ENCODE data around the gene SLC7A5. TPM values are rescaled to one million over a fixed set of nuclear protein-coding genes. Genes with fewer than 3 reads are reported as not detected.

SLC7A5 gene
- polyA plus RNA-seq, 1 experiment, result 17.9 TPM

DNA sequence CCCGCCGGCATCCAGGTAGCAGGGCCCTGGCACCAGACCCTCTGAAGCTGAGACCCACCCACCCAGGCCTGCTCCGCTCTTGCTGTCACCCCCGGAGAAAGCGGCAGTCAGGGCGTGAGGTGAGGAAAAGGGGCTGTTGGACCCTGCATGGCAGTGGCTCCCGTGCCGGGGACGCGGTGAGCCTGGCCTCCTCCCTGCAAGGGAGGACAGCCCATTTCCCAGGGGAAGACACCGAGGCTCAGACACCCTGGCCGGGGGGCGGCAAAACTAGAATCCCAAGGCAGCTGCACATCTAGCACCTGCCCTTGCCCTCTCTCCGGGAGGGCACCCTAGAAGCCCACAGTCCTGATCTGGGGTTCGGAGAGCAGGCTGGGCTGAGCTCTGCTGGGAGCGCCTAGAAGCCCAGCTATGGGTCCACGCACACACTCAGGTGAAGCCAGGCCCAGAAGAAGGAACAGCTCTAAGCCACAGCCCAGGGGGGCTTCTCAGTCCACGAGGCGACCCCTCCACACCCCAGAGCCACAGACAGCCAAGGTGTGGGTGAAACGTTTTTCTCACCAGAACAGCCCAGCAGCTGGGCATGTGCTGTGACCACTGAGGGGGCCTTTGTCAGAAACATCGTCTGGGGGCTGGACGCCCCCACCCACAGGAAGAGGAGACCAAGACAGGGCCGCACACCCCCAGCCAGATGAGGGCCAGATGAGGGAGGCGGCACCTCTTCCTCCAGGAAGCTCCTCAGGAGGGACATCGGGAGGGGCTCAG, 22.4 kb downstream of the SLC7A5 start:
- no peaks in the 10 kb centered on the region for H3K9me3 ChIP-seq (ENCODE audit: control insufficient read depth, insufficient read depth, low read length)
- H3K4me3 ChIP-seq (ENCODE audit: low read depth, low read length), result no peak overlapping the region
- no peaks in the 10 kb centered on the region for H3K27me3 ChIP-seq (ENCODE audit: control insufficient read depth, insufficient read depth, low read length)
- ChIA-PET CTCF (interaction anchor here (0.9 to 2.7 kb wide), 5 partner anchors 25 to 77 kb away, joined by 3 to 12 read pairs (median 4); no protein-coding TSS in a partner anchor), POLR2A (no interaction called here)
- DNase-seq (ENCODE audit: low read depth, low spot score), result no peak
- TF ChIP-seq, protein P1, sequence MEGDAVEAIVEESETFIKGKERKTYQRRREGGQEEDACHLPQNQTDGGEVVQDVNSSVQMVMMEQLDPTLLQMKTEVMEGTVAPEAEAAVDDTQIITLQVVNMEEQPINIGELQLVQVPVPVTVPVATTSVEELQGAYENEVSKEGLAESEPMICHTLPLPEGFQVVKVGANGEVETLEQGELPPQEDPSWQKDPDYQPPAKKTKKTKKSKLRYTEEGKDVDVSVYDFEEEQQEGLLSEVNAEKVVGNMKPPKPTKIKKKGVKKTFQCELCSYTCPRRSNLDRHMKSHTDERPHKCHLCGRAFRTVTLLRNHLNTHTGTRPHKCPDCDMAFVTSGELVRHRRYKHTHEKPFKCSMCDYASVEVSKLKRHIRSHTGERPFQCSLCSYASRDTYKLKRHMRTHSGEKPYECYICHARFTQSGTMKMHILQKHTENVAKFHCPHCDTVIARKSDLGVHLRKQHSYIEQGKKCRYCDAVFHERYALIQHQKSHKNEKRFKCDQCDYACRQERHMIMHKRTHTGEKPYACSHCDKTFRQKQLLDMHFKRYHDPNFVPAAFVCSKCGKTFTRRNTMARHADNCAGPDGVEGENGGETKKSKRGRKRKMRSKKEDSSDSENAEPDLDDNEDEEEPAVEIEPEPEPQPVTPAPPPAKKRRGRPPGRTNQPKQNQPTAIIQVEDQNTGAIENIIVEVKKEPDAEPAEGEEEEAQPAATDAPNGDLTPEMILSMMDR (IDR thresholded peaks at IDR 0.05; ENCODE audit: low read depth, low read length), result no peak
- no peak overlapping the region for H3K27ac ChIP-seq (ENCODE audit: low read depth, low read length)

DNA sequence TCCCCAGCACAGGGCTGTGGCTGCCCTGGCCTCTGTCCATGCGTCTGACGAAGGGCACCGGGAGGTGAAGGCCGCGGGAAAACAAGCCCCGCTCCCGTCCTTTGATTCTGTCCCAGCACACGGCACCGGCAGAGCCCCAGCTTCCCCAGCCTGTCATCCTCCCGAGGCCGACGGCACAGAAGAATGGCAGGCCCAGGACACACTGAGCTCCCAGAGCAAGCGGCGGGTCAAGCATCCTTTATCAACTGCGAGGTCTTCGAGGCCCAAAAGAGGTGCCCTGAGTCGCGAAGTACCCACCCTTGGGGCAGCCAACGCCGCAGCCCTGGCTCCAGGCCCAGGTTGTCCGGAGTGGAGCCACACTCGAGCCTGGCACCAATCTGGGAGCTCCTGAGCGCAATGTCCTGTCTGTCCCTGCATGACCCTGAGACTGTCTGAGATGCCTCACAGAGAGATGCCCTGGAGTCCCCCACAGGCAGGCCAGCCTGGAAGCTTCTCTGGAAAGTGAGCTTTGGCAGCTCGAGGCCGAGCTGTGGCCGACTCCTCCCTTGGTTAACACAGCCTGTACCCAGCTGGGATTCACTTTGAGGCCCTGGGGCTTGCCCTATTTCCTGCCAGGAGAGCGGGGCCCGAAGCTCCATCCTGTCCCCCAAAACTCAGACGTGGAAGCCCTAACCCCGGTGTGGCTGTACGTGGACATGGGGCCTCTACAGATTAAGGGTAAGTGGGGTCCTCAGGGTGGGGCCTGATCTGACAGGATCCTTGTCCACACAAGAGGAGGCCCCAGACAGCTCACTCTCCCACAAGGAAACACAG, 23.3 kb downstream of the SLC7A5 start:
- no peaks in the 10 kb centered on the region for H3K27me3 ChIP-seq (ENCODE audit: control insufficient read depth, insufficient read depth, low read length)
- CTCF ChIA-PET, result interaction anchor here (1.1 to 2.7 kb wide), 2 partner anchors 25 to 66 kb away, joined by 5 to 12 read pairs; no protein-coding TSS in a partner anchor
- no peaks in the 10 kb centered on the region for H3K9me3 ChIP-seq (ENCODE audit: control insufficient read depth, insufficient read depth, low read length)
- TF ChIP-seq, protein P1 (IDR thresholded peaks at IDR 0.05; ENCODE audit: low read depth, low read length), result no peak
- H3K27ac ChIP-seq (ENCODE audit: low read depth, low read length), result no peak overlapping the region
- POLR2A ChIA-PET, result interaction anchor here (0.5 to 0.6 kb wide), 2 partner anchors 23 to 724 kb away, joined by 3 read pairs; partner anchors contain the start of gene ZC3H18
- no peak for DNase-seq (ENCODE audit: low read depth, low spot score)
- H3K4me3 ChIP-seq (ENCODE audit: low read depth, low read length), result no peak overlapping the region

DNA sequence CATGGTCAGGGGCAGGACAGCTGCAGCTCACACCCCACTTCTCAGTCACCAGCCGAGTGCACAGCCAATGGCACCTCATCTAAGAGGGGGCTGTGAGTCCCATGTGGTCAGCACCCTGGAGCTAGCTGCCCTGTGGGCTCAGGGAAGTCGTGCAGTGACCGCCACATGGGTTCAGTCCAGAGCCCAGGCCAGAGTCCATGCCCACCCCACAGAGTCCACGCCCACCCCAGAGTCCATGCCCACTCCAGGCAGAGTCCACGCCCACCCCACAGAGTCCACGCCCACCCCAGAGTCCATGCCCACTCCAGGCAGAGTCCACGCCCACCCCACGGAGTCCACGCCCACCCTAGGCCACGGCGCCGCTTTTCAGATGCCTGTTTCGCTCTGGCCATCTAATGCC, 24.1 kb downstream of the SLC7A5 start:
- DNase-seq (ENCODE audit: low read depth, low spot score), result no peak
- Histone ChIP-seq H3K27me3 (ENCODE audit: control insufficient read depth, insufficient read depth, low read length) (no peaks in the 10 kb centered on the region), H3K9me3 (ENCODE audit: control insufficient read depth, insufficient read depth, low read length) (no peaks in the 10 kb centered on the region), H3K4me3 (ENCODE audit: low read depth, low read length) (no peak overlapping the region), H3K27ac (ENCODE audit: low read depth, low read length) (peak overlapping the region; percentile 21)
- ChIA-PET POLR2A (interaction anchor here (0.5 to 0.6 kb wide), 2 partner anchors 23 to 725 kb away, joined by 3 read pairs; partner anchors contain the start of gene ZC3H18), CTCF (interaction anchor here (2.7 kb wide), 1 partner anchor 66 kb away, joined by 12 read pairs; no protein-coding TSS in a partner anchor)
- TF ChIP-seq, protein P1 (IDR thresholded peaks at IDR 0.05; ENCODE audit: low read depth, low read length), result no peak

DNA sequence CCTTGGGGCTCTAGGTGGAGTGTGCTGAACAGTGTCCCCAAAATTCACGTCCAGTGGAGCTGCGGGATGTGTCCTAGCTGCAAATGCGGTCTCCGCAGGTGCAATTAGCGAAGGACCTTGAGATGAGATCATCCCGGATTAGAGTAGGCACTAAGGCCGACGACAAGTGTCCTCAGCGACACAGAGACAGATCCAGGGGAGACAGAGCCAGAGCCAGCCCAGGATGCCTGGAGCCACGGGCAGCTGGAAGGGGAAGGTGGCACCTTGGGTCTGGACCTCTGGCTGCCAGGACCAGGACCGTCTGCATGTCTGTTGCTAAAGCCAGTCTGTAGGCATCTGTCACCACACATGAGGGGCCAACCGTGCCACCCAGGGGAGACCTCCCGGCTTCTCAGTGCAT, 24.5 kb downstream of the SLC7A5 start:
- Histone ChIP-seq H3K4me3 (ENCODE audit: low read depth, low read length) (no peak overlapping the region), H3K27me3 (ENCODE audit: control insufficient read depth, insufficient read depth, low read length) (no peaks in the 10 kb centered on the region), H3K27ac (ENCODE audit: low read depth, low read length) (peak overlapping the region; percentile 21), H3K9me3 (ENCODE audit: control insufficient read depth, insufficient read depth, low read length) (no peaks in the 10 kb centered on the region)
- ChIA-PET POLR2A (no interaction called here), CTCF (no interaction called here)
- no peak for DNase-seq (ENCODE audit: low read depth, low spot score)
- TF ChIP-seq, protein P1 (IDR thresholded peaks at IDR 0.05; ENCODE audit: low read depth, low read length), result no peak
